Activated gamma-delta T cell treated with anti-CD3 and anti-CD28 coated beads, Interleukin-2, amount 50 U/mL, for 16 hours (primary cell): ENCODE results near the gene METTL6.
A peak's percentile ranks its signal among the peaks of the same experiment; 100 is the strongest.
"Not testable (repeated sequence)": the region's sequence is repeated elsewhere in the genome, so short reads cannot be mapped to it uniquely, and the experiment has no call there.

Source experiments
- DNase-seq: peaks from one replicate; pipeline ENCODE4 v3.0.0-alpha.2; 2020; ENCODE audit warnings: low read depth

The METTL6 gene

DNA sequence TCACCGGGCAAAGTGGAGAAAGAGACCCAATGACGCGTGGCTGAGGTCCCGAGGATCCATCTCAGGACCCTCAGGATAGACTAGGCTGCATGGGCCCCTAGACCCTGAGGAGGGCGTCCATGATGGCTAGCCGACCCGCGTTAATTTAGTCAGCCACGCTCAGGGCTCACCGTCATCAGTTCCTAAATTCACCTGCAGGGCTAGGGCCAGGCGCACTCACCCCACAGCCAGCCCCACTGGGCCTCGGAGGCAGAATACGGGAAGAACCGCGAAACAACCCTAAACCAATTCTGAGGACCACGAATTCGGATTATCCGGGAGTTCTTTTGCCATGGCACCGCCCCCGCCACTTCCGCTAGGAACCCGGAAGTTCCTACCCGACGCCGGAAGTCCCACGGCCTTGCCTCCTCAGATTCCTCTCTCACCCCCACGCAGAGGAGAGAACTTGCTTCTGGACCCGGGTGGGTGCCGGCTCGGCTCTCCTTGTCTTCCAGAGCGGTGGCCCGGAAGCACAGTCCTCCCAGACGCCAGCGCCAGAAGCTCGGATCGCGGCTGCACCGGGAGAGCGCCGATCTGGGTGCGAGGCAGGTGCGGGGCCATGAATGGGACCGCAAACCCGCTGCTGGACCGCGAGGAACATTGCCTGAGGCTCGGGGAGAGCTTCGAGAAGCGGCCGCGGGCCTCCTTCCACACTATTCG is at the start of gene METTL6, which contains the start of gene EAF1:
TSS of gene METTL6 (minus strand) at position 363 of the 699 bp plus-strand sequence. CDS start 1,033 bp downstream, outside the sequence.
TSS of gene EAF1 (plus strand) at position 417 of the 699 bp plus-strand sequence. CDS start at position 599, 182 bp downstream.
- peak; percentile 82 for DNase-seq

DNA sequence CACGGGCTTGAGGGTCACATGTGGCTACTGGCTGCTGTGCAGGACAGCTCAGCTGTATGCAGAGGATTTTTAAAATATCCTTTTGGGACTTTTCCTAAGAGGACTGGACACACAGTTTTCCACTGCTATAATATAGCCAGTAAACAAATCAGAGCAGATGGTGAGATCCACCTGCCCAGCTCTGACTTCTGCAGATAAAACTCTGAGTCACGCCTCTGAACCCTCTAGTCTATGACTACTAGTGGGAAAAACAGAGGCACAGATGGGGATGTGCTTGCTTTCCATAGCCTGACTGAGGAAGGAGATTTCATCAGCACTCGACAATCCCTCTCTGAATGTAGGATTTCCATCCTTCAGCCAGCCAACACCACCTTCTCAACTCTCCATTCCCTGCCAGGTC is 49.0 kb upstream of the METTL6 start:
- no peak for DNase-seq

GRCh38 chr3:15475161-15475560 is 47.8 kb upstream of the METTL6 start:
- no peak for DNase-seq

- no peak for DNase-seq
Observed at GRCh38 chr3:15471861-15472260, 44.5 kb upstream of the METTL6 start.

DNA sequence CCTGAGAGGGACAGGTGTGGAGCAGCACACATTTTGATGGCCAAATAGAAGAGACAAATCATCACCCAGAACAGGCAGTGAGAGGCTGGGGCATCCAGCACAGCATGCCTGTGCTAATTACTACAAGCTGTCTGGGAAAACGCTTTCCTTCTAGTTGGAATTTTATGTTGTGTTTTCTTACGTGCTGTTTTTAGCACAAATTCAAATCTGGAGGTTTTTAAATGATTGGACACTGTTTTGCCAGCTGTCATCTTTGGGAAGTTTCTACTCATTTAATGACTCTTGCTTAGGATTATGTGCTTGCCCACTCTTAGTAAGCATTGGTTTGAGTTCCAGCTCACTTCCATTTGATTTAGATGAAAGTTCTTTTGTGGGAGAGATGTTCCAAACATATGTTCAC is 43.5 kb upstream of the METTL6 start:
- no peak for DNase-seq

DNA sequence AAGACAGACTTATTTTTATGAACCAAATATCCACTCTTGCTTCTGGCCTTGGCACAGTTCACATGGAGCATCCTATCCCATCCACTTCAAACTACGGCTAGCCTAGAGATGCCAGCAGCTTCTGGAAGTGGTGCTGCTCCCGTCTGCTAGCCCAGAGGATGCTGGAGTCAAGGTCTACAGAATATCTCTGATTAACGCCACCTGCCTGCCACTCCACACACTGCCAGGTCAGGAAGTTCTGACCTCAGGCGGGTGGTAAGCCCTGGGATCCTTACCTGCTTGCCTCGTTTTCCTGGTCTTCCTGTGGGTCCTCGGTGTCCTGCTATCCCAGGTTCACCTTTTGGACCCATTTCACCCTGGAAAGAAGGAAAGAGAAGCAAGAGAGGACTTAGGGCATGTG is 42.9 kb upstream of the METTL6 start:
- DNase-seq, result no peak

GRCh38 chr3:15467227-15468181 is 40.2 kb upstream of the METTL6 start:
- DNase-seq, result no peak

DNA sequence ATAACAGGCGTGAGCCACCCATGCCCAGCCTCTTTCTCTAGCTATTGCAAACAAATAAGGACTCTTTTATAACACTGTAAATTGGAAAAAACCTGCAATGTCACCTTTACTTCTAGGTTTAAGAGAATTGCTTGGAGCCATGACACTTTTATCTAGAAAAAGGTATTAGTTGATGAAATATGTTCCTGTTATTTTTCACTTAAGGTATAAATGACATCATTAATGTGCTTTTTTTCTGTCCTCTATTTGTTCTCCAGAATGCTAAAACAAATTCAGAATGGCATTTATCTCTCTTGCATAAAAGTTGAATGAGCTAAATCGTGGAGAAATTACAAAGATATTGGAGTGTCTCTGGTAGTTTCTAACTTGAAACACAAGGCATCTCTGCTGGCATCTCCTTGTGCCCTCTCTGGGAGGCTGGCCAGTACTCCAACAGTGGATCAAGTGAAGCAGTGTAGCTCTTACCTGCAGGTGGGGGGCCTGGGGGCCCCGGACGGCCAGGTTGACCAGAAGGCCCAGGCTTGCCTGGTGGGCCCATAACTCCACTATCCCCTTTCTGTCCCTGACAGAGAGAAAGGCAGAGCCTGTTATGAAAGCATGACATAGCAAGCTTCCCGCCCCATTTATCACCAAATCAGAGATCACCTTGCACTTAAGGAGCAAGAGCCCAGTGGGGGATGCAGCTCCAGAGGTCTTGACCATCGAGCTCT is 38.7 kb upstream of the METTL6 start:
- no peak for DNase-seq

GRCh38 chr3:15462451-15462850 is 35.1 kb upstream of the METTL6 start:
- no peak for DNase-seq

- DNase-seq, result no peak
Observed at GRCh38 chr3:15460891-15461531, 33.7 kb upstream of the METTL6 start.

GRCh38 chr3:15458212-15458780 is 31.0 kb upstream of the METTL6 start:
- DNase-seq, result no peak

- DNase-seq, result not testable (repeated sequence)
Observed at GRCh38 chr3:15456915-15457314, 29.6 kb upstream of the METTL6 start.

GRCh38 chr3:15456321-15456720 is 29.0 kb upstream of the METTL6 start:
- no peak for DNase-seq

- DNase-seq, result no peak
Observed at GRCh38 chr3:15455756-15456155, 28.4 kb upstream of the METTL6 start.

DNA sequence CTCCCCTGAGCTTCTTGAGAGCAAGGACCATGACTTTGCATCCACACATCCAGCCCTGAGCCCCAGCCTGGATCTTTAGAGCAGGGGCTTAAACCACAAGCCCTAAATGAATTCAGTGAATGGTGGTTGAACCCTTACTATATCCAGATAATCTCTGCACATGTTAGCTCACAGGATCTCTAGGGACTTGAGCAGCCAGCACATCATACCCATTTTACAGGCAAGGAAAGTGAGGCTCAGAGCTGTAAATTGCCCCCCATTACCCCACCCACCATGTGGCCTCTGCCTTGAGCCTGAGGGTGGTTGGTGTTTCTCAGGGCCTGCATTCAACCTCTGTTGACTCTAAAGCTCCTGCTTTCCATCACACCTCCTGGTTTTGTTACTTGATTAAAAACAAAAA is 27.6 kb upstream of the METTL6 start:
- no peak for DNase-seq

DNA sequence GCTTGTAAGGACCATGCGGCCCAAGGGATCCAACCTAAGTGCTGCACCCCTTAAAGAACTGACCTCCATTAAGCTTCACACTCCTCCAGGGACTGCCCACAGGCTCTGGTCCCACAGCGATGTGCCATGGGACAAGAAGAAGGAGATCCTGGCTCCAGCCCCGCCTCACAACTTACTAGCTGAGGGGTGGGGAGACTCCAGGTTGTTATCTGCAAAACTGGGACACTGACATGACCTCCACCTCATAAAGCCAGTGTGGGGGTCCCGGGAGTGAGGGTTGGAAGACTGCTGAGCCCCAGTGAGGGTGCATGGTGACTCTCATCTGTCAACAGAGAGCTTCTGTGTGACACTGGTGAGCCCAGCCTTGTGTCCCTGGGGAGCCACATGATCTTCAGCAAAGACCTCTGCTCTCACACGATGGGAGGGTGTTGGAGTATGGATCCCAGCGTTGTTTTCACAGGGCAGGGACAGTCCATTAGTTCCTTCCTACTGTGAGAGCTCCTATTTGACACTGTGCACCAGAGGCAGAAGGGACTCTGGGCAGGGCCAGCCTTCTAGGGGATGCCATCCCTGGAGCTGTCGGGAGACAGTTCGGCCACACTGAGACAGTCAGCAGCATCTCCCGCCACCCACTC is 26.8 kb upstream of the METTL6 start:
- DNase-seq, result no peak

DNA sequence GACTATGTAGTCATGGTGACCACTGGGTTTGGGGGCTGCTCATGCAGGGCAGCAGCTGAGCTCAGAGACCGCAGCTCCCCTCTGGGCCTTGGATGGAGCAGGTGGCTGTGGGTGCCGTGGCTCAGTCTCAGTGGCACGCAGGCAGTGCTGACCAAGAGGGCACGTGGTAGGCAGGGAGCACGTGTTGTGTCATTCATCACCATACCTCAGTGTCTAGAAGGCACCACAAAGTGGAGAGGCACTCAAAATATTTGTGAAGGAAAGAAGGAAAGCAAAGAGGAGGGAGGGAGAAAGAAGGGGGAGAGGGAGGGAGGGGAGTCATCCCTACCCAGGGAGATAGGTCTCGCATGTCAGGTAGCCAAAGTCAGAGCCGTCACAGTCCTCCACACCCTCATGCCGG is 26.2 kb upstream of the METTL6 start:
- DNase-seq, result no peak

GRCh38 chr3:15452961-15453360 is 25.6 kb upstream of the METTL6 start:
- no peak for DNase-seq

- DNase-seq, result no peak
Observed at GRCh38 chr3:15452156-15452555, 24.8 kb upstream of the METTL6 start.

- DNase-seq, result no peak
Observed at GRCh38 chr3:15451216-15452113, 24.1 kb upstream of the METTL6 start.
